ENCODE data around the gene TMEM80. TPM values are rescaled to one million over a fixed set of nuclear protein-coding genes. Genes with fewer than 3 reads are reported as not detected.

Gene TMEM80
- total and polyA plus RNA-seq, 9 of the 15 experiments (the other 6 are each of a cell fraction or from before 2014, with no cell fraction given) = 5.1 to 30.1 (median 12.4) TPM

- Histone ChIP-seq H3K27ac (ENCODE audit: extremely low read depth, low read depth, low read length) (no peak overlapping the region), H3K9me1 (ENCODE audit: control insufficient read depth, insufficient read depth, low read length) (no peaks in the 10 kb centered on the region), H3K4me2 (ENCODE audit: insufficient read depth, low read length) (no peak overlapping the region), H3K27me3 (ENCODE audit: control insufficient read depth in 2 of 2, insufficient read depth in 2 of 2, low read length in 2 of 2) (no peaks in the 10 kb centered on the region; a peak in 1 of 5 replicates), H4K20me1 (replicated peaks; ENCODE audit: control insufficient read depth, insufficient read depth, low read length) (no peaks in the 10 kb centered on the region; the same call in 1 of the 2 replicates), H3K9ac (ENCODE audit: insufficient read depth in 1 of 2, low read depth in 2 of 2, low read length in 2 of 2) (peak overlapping the region in 1 of 2 experiments; percentile 76; a peak in 1 of 4 replicates), H3K36me3 (ENCODE audit: control insufficient read depth, insufficient read depth, low read length) (no peaks in the 10 kb centered on the region), H2AFZ (ENCODE audit: low read depth, low read length) (no peak overlapping the region), H3K4me1 (replicated peaks in 1 of 2; ENCODE audit: control insufficient read depth in 2 of 2, insufficient read depth in 2 of 2, low read length in 2 of 2) (peaks cover 19 to 71% of the 10 kb centered on the region in 2 experiments), H3K4me3 (no peak overlapping the region), H3K79me2 (ENCODE audit: control insufficient read depth, insufficient read depth, low read length) (no peaks in the 10 kb centered on the region; the same call in 2 of the 3 replicates), H3K9me3 (replicated peaks; ENCODE audit: control insufficient read depth, insufficient read depth, low read depth, low read length) (no peaks in the 10 kb centered on the region)
- 15% methylated on average over 24 of the region's 33 CpGs for WGBS (ENCODE audit: insufficient coverage, low coverage, missing lambda C conversion rate)
- in situ Hi-C loops (cut with MboI) = no loop called here
- TF ChIP-seq ZFX (CRISPR knock-in tag; IDR thresholded peaks at IDR 0.05) = 0 out of 2 replicates have a peak, but pooled peaks have one; percentile 24
- TF ChIP-seq ATF7 (IDR thresholded peaks at IDR 0.05) = no peak
- TF ChIP-seq SPI1 (IDR thresholded peaks at IDR 0.05; ENCODE audit: borderline replicate concordance, low read depth, low read length) = peak; percentile 92
- TF ChIP-seq, protein P1, sequence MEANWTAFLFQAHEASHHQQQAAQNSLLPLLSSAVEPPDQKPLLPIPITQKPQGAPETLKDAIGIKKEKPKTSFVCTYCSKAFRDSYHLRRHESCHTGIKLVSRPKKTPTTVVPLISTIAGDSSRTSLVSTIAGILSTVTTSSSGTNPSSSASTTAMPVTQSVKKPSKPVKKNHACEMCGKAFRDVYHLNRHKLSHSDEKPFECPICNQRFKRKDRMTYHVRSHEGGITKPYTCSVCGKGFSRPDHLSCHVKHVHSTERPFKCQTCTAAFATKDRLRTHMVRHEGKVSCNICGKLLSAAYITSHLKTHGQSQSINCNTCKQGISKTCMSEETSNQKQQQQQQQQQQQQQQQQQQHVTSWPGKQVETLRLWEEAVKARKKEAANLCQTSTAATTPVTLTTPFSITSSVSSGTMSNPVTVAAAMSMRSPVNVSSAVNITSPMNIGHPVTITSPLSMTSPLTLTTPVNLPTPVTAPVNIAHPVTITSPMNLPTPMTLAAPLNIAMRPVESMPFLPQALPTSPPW (CRISPR knock-in tag; IDR thresholded peaks at IDR 0.05) = peak; percentile 20; the same call in 1 of the 2 replicates
- FAIRE-seq = no peak
- CTCF ChIA-PET (ENCODE audit: low intra/inter-chr PET ratio) = interaction anchor here (0.6 to 2.9 kb wide), 4 partner anchors 26 to 203 kb away, joined by 3 to 16 read pairs (median 7); partner anchors contain the start of gene TMEM80
- DNase-seq (ENCODE audit: extremely low read depth in 1 of 4, low spot score in 3 of 4) = peak; percentile 43 to 53 (median 51)
- POLR2A ChIA-PET = interaction anchor here (1.0 to 1.4 kb wide), 3 partner anchors 9 to 28 kb away, joined by 3 to 5 read pairs (median 3); no protein-coding TSS in a partner anchor
- no TSS peak for BruUV-seq (replicated peaks)
- intact Hi-C loops (cut with micrococcal nuclease) = loop anchor here (2.0 kb wide), 2 partner anchors 25 to 59 kb away; no protein-coding TSS in a partner anchor
- ATAC-seq = peak; percentile 36
Measured at GRCh38 chr11:721741-722345, 26.2 kb downstream of the TMEM80 start.
